B cell (primary cell): Measurements from ENCODE around the gene STAC. TPM values are rescaled to one million over a fixed set of nuclear protein-coding genes. Genes with fewer than 3 reads are reported as not detected.

Experiments
- ATAC-seq: fragments of 200-7000 bp; cut with Tn5 transposase; one replicate; pipeline ENCODE4 v1.10.0; 2021; ENCODE audit warnings: low read depth, mild to moderate bottlenecking, moderate number of reproducible peaks, moderate library complexity
- CTCF ChIA-PET: fragments of 350-600 bp; sonication (Branson Sonifier 250); formaldehyde crosslinking; loops from one replicate; lab custom pipeline; 2021; ENCODE audit warnings: antibody characterized with exemption, inconsistent platforms; lab: Charles Lee
- POLR2A ChIA-PET: fragments of 350-600 bp; sonication (Branson Sonifier 250); formaldehyde crosslinking; loops from one replicate; lab custom pipeline; 2021; ENCODE audit warnings: antibody characterized with exemption; lab: Charles Lee
- DNase-seq: peaks from one replicate; pipeline ENCODE4 v3.0.0; 2013
- H2AFZ ChIP-seq: 2 replicates; pipeline ENCODE4 v1.6.1; 2012; ENCODE audit warnings: mild to moderate bottlenecking, low read depth, low read length; ENCODE audit not compliant: insufficient read depth, poor library complexity, severe bottlenecking
- H3K27ac ChIP-seq, 2 donors: 1 replicate in 1 of 2; 2 replicates in 1 of 2; pipeline ENCODE4 v1.5.1; 2012 to 2013; ENCODE audit warnings: low read length in 2 of 2, mild to moderate bottlenecking in 2 of 2, moderate library complexity in 1 of 2
- H3K27me3 ChIP-seq, 4 experiments: fragments of 200-600 bp in 1 of 4; sonication (generic) in 1 of 4; replicated peaks in 1 of 4; 1 replicate in 2 of 4; 2 replicates in 2 of 4; pipeline versions ENCODE4 v1.6.1 to v1.7.0; 2013 to 2016; ENCODE audit warnings: low read length in 3 of 4, mild to moderate bottlenecking in 2 of 4, mixed read lengths in 1 of 4, moderate library complexity in 1 of 4; ENCODE audit not compliant: insufficient read depth in 4 of 4, control insufficient read depth in 3 of 4; ENCODE audit errors: control extremely low read depth in 1 of 4
- H3K36me3 ChIP-seq, 2 experiments: replicated peaks in 1 of 2; 1 replicate in 1 of 2; 2 replicates in 1 of 2; pipeline versions ENCODE4 v1.6.1 to v1.7.1; 2013; ENCODE audit warnings: low read length in 1 of 2; ENCODE audit not compliant: insufficient read depth in 2 of 2, control insufficient read depth in 1 of 2; ENCODE audit errors: control extremely low read depth in 1 of 2, extremely low read depth in 1 of 2
- H3K4me1 ChIP-seq, 2 donors: fragments of 200-600 bp in 1 of 2; sonication (generic) in 1 of 2; 1 replicate in 1 of 2; 2 replicates in 1 of 2; pipeline versions ENCODE4 v1.5.1 to v1.6.1; 2013 to 2017; ENCODE audit warnings: low read length in 2 of 2; ENCODE audit not compliant: control insufficient read depth in 2 of 2, insufficient read depth in 2 of 2
- H3K4me2 ChIP-seq: replicated peaks from 2 replicates; pipeline ENCODE3; 2012; ENCODE audit warnings: mild to moderate bottlenecking, low read depth, low read length; ENCODE audit not compliant: poor library complexity, severe bottlenecking
- H3K4me3 ChIP-seq, 5 experiments: fragments of 200-600 bp in 1 of 5; sonication (generic) in 1 of 5; 1 replicate in 3 of 5; 2 replicates in 2 of 5; pipeline versions ENCODE4 v1.5.1 to v1.7.0; 2011 to 2016; ENCODE audit warnings: low read length in 4 of 5, mild to moderate bottlenecking in 4 of 5, low read depth in 2 of 5, control low read depth in 1 of 5, moderate library complexity in 1 of 5; ENCODE audit not compliant: insufficient read depth in 1 of 5; ENCODE audit errors: control extremely low read depth in 1 of 5, extremely low read depth in 1 of 5
- H3K79me2 ChIP-seq: fragments of 200-600 bp; sonication (generic); one replicate; pipeline ENCODE4 v1.6.0; 2016; ENCODE audit warnings: low read length; ENCODE audit not compliant: control insufficient read depth, insufficient read depth
- H3K9ac ChIP-seq: fragments of 200-600 bp; sonication (generic); 2 replicates; pipeline ENCODE4 v1.6.1; 2017; ENCODE audit warnings: mild to moderate bottlenecking, low read length, moderate library complexity
- H3K9me3 ChIP-seq, 3 donors: one replicate each; pipeline versions ENCODE4 v1.6.1 to v1.7.1; 2013; ENCODE audit warnings: low read length in 2 of 3; ENCODE audit not compliant: control insufficient read depth in 2 of 3, insufficient read depth in 1 of 3; ENCODE audit errors: control extremely low read depth in 1 of 3
- H4K20me1 ChIP-seq: 2 replicates; pipeline ENCODE4 v1.6.0; 2012; ENCODE audit warnings: mild to moderate bottlenecking, low read length; ENCODE audit not compliant: insufficient read depth, control insufficient read depth, poor library complexity, severe bottlenecking
- H3K27ac Mint-ChIP-seq: one replicate; pipeline ENCODE4 v1.8.0; 2021; ENCODE audit warnings: mixed read lengths
- H3K27me3 Mint-ChIP-seq: one replicate; pipeline ENCODE4 v1.8.0; 2021; ENCODE audit warnings: mixed read lengths
- H3K4me1 Mint-ChIP-seq: one replicate; pipeline ENCODE4 v1.8.0; 2021; ENCODE audit warnings: mixed read lengths
- H3K4me3 Mint-ChIP-seq: one replicate; pipeline ENCODE4 v1.8.0; 2021; ENCODE audit warnings: mixed read lengths
- H3K9me3 Mint-ChIP-seq: one replicate; pipeline ENCODE4 v1.8.0; 2022; ENCODE audit warnings: mixed read lengths; ENCODE audit not compliant: insufficient read depth
- EZH2 ChIP-seq: IDR thresholded peaks from 2 replicates; pipeline ENCODE4 v1.6.1; 2012; ENCODE audit warnings: borderline replicate concordance, low read depth, mild to moderate bottlenecking, moderate library complexity, low read length; ENCODE audit not compliant: insufficient read depth, poor library complexity, severe bottlenecking
- WGBS: methylation state at CpG from one replicate; pipeline ENCODE4 v1.1.5; 2013; ENCODE audit warnings: missing lambda C conversion rate; ENCODE audit not compliant: insufficient coverage; 5-methylcytosine and 5-hydroxymethylcytosine counted together
- intact Hi-C: fragments of 100-400 bp; cut with micrococcal nuclease; formaldehyde crosslinking; loops from one replicate; pipeline ENCODE4 v1.10.0; 2022
- polyA plus RNA-seq: library from polyadenylated mRNA; depleted of rRNA; stranded (reverse); fragments of >200 nt; gene quantifications from 2 replicates; pipeline ENCODE4 v1.2.3, GENCODE V29; 2012
- total RNA-seq, 2 donors: library from RNA; stranded (reverse); fragments of 120-200 nt in 1 of 2; gene quantifications; 1 replicate in 1 of 2; 2 replicates in 1 of 2; pipeline versions ENCODE4 v1.2.3 to v1.2.4, GENCODE V29; 2013 to 2022
- TF ChIP-seq, protein P1 (sequence below): fragments of 200-600 bp; IDR thresholded peaks from one replicate; pipeline ENCODE4 v1.8.0; 2022; ENCODE audit warnings: antibody characterized with exemption, mild to moderate bottlenecking

STAC gene
- total and polyA plus RNA-seq, 2 donors (not counting 1 experiment from before 2014, with no cell fraction given), result not detected

DNA sequence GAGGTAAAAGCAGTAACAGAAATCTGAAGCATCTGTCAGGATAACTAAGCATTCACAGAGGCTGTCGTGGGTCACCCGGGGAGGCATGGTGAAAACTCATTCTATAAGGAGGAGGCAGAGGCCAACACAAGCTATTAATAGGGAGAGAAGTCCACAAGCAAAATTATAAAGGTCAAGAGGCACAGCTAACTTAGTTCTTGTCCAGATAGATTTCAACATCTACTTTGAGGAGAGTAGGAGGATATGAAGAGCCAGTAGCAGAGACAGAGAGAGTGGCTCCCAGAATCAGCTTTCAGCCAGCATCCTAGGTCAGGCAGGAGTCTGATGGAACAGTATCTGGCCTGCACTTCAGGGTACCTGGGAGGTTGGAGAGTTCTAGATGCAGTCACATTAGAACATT lies 95.3 kb downstream of the STAC start:
- H3K4me3 ChIP-seq, result no peak overlapping the region
- H3K27me3 Mint-ChIP-seq, result peaks cover 6% of the 10 kb centered on the region
- no peaks in the 10 kb centered on the region for H4K20me1 ChIP-seq
- no peaks in the 10 kb centered on the region for H3K36me3 ChIP-seq
- no peak overlapping the region for H2AFZ ChIP-seq
- no peak overlapping the region for H3K4me3 Mint-ChIP-seq
- H3K9me3 ChIP-seq, result peaks cover 1 to 3% (median 2%) of the 10 kb centered on the region in 3 donors
- no peak for ATAC-seq
- no peak overlapping the region for H3K9ac ChIP-seq
- H3K9me3 Mint-ChIP-seq, result no peaks in the 10 kb centered on the region
- POLR2A ChIA-PET, result no interaction called here
- H3K27me3 ChIP-seq, result no peaks in the 10 kb centered on the region
- H3K27ac ChIP-seq, result no peak overlapping the region
- 89% methylated on average over 2 of the region's 2 CpGs for WGBS
- intact Hi-C loops, result no loop called here
- H3K79me2 ChIP-seq, result no peaks in the 10 kb centered on the region
- H3K4me1 Mint-ChIP-seq, result no peaks in the 10 kb centered on the region
- H3K4me2 ChIP-seq, result no peak overlapping the region
- H3K4me1 ChIP-seq, result no peaks in the 10 kb centered on the region
- H3K27ac Mint-ChIP-seq, result no peak overlapping the region
- no peak for DNase-seq
- no peak for TF ChIP-seq EZH2
- TF ChIP-seq, protein P1, sequence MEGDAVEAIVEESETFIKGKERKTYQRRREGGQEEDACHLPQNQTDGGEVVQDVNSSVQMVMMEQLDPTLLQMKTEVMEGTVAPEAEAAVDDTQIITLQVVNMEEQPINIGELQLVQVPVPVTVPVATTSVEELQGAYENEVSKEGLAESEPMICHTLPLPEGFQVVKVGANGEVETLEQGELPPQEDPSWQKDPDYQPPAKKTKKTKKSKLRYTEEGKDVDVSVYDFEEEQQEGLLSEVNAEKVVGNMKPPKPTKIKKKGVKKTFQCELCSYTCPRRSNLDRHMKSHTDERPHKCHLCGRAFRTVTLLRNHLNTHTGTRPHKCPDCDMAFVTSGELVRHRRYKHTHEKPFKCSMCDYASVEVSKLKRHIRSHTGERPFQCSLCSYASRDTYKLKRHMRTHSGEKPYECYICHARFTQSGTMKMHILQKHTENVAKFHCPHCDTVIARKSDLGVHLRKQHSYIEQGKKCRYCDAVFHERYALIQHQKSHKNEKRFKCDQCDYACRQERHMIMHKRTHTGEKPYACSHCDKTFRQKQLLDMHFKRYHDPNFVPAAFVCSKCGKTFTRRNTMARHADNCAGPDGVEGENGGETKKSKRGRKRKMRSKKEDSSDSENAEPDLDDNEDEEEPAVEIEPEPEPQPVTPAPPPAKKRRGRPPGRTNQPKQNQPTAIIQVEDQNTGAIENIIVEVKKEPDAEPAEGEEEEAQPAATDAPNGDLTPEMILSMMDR, result no peak
- CTCF ChIA-PET, result no interaction called here

DNA sequence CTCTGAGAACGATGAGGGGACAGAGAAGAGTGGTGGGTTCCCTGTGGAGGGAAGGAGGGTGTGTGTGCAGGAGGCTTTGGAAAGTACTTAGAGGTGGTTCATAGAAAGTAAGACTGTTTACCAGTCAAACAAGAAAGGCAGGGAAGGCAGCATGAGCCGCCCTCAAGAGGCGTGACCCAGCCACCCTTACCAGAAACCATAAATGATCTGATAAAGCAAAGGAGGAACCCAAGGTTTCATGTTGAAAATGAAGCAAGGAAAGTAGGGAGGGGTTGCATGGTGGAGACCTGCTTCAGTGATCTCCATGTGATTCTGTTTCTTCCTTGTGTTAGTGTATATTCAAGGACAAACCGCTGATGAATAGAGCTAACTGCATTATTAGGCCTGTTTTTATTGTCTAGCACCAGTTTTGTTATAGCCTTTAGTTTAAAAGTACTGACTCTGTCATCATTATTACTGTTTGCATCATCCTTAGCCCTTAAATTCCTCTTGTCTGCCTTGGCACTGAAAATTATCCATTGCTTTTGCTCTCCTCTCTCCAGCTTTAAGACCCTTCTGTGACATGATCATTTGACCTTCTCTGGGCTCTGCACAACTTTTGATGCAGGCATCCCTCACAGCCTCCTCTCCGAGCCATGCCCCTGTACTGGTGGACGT lies 96.1 kb downstream of the STAC start:
- no peak for DNase-seq
- Histone ChIP-seq H3K27me3 (no peaks in the 10 kb centered on the region), H3K36me3 (no peaks in the 10 kb centered on the region), H4K20me1 (no peaks in the 10 kb centered on the region), H3K9me3 (peaks cover 1 to 3% (median 2%) of the 10 kb centered on the region in 3 donors), H2AFZ (no peak overlapping the region), H3K4me2 (no peak overlapping the region), H3K4me1 (no peaks in the 10 kb centered on the region), H3K27ac (no peak overlapping the region), H3K79me2 (no peaks in the 10 kb centered on the region), H3K4me3 (no peak overlapping the region), H3K9ac (no peak overlapping the region)
- POLR2A ChIA-PET, result no interaction called here
- TF ChIP-seq, protein P1, result no peak
- TF ChIP-seq EZH2, result no peak
- no peaks in the 10 kb centered on the region for H3K4me1 Mint-ChIP-seq
- 90% methylated on average over 3 of the region's 6 CpGs for WGBS
- CTCF ChIA-PET, result no interaction called here
- peaks cover under 1% of the 10 kb centered on the region for H3K27me3 Mint-ChIP-seq
- intact Hi-C loops, result no loop called here
- H3K9me3 Mint-ChIP-seq, result no peaks in the 10 kb centered on the region
- no peak for ATAC-seq
- H3K27ac Mint-ChIP-seq, result no peak overlapping the region
- H3K4me3 Mint-ChIP-seq, result no peak overlapping the region
